Activated CD8-positive, alpha-beta memory T cell treated with anti-CD3 and anti-CD28 coated beads, Interleukin-2, amount 50 U/mL, for 24 hours (primary cell): Measurements from ENCODE around the gene REG1B.
"Not testable (repeated sequence)": the region's sequence is repeated elsewhere in the genome, so short reads cannot be mapped to it uniquely, and the experiment has no call there.

Experiments used
- DNase-seq: peaks from one replicate; pipeline ENCODE4 v3.0.0-alpha.2; 2020; ENCODE audit errors: extremely low read depth

Gene REG1B

DNA sequence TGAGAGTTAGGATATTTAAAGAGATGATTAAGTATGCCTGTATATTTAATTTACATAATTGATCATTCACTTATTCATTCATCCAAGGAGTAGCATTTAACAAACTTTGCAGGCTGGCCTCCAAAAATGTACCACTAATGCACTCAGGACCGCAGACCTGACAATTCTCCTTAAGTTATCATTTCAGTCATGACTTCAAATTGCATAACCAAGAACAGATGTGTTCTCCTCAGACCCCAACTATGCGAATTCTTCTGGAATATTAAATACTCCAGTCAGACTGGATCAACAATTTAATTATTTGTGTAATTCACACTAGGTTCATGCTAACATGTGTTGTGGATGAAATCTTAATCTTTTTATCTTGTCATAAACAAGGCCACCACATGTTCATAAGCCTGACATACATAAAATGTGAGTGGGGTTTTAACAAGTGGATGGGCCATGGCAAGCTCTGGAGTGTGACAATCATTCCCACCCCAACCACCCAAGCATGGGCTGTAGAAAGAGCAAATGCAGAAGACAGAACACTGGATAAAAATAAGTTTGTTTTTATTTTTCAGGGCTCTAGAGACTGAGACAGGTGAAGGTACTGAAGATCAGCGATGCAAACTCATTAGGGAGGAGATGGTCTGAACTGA is 3.2 kb downstream of the REG1B start:
- no peak for DNase-seq

DNA sequence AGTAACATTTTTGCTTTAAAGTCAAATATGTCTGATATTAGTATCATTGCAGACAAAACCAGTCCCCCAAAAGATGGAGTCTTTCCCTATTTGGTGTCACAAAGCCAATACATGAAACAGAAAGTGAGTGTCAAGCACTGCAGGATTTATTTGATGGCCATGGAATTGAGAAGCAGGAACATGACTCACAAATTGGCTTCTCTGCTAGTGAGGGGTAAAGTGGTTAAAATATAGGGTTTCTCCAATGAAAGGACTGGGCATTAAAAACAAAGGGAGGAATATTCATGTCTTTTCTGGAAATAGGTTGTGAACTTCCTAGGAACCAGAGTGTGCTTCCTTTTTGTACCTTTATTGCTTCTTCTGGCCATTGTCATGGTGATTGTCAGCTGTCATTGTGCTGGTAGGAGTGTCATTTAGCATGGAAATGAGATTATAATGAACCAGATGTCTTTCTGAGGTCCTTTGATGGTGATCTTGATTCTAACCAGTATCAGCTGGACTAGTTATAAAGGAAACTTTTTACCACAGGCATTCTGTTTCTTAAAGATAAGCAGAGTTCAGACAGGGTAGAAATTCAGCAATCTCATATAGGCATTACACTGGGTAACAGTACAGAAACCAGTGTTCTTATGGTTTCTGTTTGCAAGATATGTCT is 4.1 kb downstream of the REG1B start:
- DNase-seq: no peak

DNA sequence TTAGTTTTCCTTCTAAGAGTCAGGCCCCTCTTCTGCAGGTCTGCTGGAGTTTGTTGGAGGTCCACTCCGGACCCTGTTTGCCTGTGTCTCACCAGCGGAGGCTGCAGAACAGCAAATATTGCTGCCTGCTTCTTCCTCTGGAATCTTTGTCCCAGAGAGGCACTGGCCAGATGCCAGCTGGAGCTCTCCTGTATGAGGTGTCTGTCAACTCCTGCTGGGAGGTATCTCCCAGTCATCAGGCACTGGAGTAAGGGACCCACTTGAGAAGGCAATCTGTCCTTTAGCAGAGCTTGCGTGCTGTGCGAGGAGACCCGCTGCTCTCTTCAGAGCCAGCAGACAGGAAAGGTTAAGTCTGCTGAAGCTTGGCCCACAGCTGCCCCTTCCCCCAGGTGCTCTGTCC is 4.8 kb downstream of the REG1B start:
- DNase-seq: no peak

DNA sequence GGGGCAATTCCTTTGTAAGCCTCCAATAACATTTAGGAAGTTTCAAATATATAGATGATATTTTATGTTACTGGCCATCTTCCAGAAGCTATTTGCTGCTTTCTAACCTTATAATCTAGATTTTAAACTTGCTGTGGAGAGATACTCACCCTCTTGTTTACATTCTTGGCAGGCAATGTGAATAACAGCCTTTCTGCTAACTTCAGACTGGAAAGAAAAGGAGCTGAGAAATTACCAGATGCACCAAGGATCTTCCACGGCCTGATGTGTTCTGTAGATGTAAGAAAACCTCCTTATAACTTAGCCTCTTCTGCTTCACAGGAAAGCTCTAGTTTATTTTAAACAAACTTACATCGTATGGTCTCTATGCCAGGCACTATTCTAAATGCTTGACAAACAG is 16.7 kb downstream of the REG1B start:
- DNase-seq: no peak

DNA sequence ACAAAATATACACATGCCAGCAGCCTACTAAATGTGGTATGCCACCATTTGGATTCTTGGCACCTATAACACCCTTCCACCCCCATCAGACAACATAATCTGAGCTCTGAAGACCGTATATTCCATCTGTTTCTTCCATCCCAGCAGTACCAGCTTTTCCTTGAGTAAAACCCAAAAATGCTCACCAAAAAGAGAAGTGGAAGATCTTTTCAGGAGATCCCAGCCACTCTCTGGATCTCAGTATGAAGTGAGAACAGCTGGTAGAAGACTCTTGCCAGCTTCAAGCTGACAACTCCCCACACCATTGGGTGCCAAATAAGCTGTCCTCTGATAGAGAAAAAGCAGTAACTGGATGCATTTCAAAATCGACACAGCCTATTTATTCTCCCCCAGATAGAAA is 22.6 kb downstream of the REG1B start:
- no peak for DNase-seq

DNA sequence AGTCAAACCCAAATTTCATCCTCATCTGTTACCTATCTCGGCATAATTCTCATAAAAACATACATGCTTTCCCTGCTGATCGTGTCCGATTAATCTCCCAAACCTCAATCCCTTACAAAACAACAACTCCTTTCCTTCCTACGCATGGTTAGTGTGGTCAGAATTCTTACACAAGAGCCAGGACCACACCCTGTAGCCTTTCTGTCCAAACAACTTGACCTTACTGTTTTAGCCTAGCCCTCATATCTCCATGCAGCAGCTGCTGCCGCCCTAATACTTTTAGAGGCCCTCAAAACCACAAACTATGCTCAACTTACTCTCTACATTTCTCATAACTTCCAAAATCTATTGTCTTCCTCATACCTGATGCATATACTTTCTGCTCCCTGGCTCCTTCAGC is 33.0 kb downstream of the REG1B start:
- DNase-seq: not testable (repeated sequence)

DNA sequence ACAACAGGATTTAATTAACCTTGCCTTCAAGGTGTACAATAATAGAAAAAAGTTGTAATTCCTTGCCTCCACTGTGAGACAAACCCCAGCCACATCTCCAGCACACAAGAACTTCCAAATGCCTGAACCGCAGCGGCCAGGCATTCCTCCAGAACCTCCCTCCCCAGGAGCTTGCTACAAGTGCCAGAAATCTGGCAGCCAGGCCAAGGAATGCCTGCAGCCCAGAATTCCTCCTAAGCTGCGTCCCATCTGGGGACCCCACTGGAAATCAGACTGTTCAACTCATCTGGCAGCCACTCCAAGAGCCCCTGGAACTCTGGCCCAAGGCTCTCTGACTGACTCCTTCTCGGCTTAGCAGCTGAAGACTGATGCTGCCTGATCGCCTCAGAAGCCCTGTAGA is 34.3 kb downstream of the REG1B start:
- DNase-seq: not testable (repeated sequence)

DNA sequence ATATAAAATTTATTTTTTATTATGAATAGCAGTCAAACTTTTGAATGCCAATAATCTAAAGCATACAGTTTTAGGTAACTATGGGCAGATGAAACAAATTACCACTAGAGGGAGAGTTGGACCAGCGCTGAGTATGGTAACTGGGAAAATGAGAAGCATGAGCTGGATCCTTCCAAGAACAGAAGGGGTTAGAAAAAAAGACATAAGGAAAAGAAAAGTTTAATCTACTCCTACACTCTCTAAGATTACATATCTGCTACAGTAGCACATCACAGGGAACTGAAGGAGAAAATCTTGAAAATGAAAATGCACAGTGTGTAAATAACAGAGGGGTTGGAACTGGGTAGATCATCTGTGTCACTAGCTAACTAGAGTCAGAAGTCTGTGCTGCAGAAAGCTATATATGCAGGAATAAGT is 46.8 kb downstream of the REG1B start:
- no peak for DNase-seq

DNA sequence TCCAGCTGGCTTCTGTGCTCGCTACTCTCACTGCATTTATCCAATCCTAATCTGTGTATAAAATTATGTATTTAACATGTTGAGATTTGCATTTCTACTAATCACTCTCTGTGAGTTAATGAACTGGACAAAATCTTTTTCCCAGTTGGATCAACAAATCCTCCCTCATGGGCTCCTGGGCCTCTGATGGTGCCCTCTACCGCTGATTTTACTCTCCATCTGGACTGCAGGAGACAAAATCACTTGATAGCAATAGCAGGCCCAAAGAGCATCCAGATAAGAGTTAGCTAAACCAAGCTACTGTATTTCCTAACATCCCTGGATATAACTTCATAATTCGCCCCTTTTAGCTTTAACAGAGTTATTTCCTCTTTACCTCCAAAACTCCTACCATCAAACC is 47.8 kb downstream of the REG1B start:
- DNase-seq: no peak
